CD4-positive, alpha-beta T cell treated with Interleukin-12 subunit alpha and Interleukin-12 subunit beta, for 1 hour (primary cell): Measurements from ENCODE around the gene KBTBD13.

ENCODE experiments used
- DNase-seq: peaks from one replicate; pipeline ENCODE4 v3.0.0-alpha.2; 2020

KBTBD13 gene

GRCh38 chr15:65115542-65115941, 39.0 kb downstream of the KBTBD13 start:
- DNase-seq = no peak
